ENCODE measurements around the gene TULP1.

The TULP1 gene

DNA sequence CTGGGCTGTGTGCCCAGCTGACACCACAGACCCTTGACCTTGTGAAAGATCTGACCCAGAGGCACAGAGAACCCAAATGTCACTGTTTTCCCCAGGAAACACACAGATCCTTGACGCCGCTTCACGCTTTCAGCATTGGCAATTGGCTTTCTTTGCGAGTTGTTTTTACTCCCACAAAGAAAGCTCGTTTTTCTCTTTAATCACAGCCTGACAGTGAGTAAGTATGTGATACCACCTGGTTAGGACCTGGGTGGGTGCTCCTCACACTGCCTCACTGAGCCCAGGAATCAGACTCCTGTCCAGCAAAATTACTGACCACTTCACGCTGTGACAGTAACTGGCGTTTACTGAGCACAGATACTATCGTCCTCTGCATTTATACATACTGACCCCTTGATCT, 31.5 kb downstream of the TULP1 start:
- no peak for DNase-seq

DNA sequence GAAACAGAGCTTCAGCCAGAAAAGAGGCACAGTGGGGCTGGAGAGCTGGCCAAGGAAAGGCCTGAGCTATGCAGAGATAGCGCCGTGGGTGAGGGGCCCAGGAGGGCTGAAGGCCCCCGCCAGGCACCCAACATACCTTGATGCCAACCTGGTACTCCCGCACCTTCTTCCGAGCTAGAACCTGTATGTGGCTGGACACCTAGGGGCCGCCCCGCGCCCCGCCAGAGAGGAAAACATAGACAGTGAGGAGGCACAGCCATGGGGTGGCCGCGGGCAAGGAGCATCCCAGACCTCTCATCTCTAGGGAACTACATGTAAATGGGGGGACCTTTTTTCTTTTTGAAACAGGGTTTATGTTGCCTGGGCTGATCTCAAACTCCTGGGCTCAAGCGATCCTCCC, 32.5 kb downstream of the TULP1 start:
- DNase-seq, result no peak

DNA sequence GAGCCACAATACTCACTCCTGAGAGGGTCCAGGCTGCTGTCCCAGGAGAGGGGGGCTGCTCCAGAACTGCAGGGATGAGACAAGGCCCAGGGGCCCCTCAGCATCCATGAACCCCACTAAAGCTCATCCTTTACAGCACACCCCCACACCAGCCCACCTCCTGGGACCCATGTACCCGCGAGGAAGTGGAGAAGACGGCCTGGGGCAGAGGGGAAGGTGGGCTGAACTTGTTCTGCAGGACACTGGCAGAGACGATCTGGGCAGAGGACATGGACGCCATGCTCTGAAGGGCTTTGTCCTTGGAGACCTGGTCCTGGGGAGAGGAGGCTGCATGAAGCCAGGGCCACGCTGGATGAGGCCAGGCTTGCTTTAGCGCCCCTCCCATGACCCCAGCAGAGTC, 34.4 kb downstream of the TULP1 start:
- no peak for DNase-seq

DNA sequence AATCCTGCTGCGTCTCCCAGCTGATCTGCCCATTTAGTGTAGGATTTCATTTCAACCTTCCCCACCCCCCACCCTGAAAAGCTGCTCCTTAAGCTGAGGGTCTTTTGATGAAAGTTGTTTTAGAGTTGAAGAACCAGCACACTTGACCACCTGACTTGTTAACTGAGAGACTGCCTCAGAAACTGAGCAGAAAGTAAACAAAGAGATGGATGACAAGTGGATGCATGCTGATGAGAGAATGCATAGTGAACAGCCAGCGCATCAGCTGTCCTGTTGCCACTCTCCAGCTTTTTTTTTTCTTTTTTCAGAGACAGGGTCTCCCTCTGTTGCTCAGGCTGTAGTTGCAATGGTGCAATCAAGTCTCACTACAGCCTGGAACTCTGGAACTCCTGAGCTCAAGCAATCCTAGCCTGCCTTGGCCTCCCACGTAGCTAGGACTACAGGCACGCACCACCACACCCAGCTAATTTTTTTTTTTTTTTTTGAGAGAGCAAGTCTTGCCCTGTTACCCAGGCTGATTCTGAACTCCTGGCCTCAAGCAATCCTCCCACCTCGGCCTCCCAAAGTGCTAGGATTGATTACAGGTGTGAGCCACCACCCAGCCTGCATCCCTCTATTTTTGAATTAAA, 35.0 kb downstream of the TULP1 start:
- DNase-seq, result no peak

DNA sequence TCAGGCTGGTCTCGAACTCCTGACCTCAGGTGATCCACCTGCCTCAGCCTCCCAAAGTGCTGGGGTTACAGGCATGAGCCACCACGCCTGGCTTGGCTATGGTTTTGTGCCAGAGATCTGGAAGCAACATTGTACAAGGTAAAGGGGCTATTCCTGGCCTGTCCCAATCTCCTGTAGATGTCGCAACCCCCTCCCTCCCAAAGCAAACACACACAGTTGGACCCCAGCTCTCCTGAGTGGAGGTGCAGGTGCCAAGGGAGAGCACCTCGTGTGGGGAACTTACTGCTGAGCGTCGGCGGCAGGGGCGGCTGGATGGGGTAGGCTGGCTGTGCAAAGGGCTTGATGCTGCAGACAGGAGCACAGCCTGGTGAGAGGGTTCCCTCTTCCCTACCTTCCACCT, 35.7 kb downstream of the TULP1 start:
- DNase-seq, result no peak

DNA sequence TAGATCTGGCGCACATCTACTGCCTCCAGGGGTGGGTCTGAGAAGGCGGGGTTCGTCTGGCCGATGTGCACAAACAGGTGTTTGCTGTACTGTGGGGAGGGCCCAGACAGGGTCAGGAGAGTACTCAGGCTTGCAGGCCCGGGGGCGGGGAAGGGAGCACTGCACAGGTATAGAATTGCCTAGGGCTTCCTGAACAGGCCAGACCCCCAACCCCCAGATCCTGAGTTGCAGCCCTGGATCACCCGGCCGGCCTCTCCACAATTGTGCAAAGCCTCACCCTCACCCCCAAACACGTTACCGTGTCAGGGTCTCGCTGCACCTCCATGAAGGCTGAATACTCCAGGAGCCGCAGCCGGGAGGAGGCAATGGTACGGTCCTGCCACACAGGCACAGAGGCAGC, 36.7 kb downstream of the TULP1 start:
- no peak for DNase-seq

DNA sequence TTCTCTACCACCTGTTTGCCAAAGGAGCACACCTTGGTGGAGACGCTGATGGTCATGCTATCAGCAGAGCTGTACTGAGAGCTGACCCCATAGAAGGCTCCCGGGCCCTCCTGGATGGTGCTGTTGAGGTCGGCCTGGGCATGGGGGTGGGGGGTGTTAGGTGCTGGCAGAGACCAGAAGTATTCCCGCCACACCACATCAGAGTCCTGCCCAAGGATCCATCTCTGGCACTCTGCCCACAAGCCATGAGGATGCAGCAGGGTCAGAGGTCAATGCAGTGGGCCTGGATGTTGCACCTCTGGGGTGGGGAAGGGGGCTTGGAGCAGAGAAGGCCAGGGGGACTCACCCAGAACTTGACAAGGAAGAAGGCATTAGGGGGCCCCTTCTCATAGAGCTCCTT, 37.1 kb downstream of the TULP1 start:
- DNase-seq, result no peak

DNA sequence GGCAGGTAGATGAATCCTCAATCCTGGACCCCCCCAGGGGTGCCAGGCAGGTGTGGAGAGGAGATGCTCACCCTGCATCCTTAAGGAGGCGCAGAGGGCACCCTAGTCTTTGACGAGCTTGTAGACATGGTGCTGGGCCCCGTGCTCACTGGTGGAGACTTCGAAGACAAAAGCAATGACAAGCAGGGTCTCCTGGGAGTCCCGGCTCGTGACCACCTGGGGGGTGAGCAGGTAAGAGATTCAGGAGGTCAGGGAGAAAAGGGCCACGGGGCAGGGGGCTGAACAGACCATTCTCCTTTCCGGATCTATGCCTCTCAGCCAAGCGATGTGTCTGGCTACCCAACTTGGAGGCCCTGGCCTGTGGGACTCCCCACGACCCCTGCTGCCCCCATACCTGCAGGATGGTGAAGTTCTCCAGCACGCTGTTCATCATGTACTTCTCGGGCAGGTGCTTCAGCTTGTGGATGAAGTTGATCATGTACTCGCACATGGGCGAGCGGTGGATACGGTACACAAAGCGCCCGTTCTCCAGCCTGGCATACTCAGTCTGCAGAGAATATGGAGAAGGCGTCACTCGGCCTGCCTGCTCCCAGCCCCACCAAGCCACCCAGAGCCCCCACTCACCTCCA, 37.6 kb downstream of the TULP1 start:
- DNase-seq, result no peak

DNA sequence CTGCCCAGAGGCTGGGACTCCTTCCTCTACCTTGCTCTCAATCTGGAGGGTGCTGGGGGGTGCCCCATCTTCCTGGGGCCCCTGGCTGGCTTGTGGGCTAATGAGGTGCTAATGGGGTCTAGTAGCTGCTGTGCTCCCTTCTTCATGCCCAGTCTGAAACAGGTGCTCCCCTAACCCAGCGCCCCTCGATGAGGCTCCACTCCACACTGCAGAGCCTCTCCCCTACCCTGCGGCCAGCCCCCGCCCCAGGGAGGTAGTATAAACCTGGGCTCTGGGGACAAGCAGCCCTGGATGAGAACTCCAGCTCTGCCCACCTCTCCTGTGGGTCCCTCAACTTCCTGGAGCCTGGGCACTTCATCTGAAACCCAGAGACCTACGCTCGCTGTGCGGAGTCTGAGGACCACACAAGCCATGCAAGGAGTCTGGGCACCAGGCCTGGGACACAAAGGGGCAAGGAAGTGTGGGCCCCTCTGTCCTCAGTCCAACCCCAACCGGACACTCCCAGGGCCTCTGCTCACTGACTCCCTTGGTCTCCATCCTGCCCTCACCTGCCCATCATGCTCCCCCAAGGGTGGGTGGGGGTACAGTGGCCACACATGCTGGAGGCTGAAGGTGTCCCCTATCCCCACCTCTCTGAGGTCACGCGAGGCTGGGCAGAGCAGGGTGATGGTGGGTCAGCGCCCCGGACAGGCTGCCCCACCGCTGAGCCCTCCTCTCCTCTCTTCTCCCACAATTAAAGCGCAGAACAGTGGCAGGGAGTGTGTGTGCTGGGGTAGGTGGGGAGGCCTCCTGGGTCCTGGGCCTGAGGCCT, 38.4 kb downstream of the TULP1 start:
- no peak for DNase-seq

DNA sequence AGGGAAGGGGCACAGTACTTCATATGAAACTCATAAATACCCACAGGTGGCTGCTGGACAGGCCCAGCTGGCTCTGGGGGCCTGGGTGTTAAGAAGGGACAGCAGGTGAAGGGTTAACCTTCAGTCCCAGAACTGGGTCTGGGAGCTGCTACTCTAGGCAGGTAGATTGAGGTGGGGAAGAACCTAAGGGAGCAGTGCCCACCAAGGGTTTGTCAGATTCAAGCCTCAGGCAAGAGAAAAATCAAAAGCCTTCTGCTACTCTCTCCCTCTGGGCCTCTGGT, 38.9 kb downstream of the TULP1 start:
- no peak for DNase-seq

DNA sequence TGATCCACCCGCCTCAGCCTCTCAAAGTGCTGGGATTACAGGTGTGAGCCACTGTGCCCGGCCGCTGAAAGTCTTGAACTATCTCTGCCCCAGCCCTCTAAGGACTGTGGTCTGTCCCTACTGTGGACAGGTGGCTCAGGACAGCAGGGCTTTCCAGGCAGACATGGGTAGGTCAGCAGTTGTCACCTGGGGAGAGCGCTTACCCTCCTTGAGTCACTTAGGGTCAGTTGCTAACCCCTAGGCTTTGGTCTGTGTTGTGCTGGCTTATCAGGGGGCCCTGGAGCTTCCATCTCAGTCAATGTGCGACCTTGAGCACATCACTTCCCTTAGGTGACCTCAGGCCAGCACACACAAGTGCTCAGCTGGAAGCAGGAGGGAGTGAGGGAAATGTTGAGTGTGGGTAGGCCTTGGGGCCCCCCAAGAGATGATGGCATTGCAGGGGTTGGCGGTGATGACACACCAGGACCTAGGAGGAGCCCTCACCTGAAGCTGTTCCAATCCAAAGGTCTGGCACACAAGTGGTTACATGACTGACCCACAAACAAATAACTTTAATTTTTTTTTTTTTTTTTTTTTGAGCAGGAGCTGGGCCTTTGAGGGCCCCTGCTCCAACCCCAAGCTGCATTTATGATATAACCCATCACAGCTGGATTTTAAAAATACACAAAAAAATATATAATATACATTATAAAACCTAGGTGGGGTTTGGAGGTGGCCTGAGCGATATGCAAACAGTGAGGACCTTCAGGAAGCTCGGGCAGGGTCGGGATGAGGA, 39.4 kb downstream of the TULP1 start:
- DNase-seq, result no peak

DNA sequence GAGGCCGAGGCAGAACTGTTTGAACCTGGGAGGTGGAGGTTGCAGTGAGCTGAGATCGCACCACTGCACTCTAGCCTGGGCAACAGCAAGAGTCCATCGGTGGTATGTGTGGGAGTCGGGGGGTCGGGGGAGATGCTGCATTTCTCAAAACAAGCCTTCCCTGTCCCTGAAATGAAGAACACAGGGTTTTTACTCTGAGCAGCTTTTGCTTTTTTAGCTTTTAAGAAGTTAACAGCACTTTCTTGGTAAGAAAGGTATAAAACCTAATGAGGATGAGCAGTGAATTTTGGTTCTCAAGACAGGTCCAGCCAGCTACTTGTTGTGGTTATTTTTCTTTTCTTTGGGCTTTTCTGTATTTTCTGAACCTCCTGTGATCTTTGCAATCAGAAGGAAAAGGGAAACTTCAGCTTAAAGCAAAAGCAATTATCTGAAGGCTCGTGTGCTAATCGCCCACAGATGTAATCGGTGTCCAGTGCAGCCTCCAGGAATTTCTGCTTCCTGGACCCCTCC, 40.8 kb downstream of the TULP1 start:
- DNase-seq, result no peak

DNA sequence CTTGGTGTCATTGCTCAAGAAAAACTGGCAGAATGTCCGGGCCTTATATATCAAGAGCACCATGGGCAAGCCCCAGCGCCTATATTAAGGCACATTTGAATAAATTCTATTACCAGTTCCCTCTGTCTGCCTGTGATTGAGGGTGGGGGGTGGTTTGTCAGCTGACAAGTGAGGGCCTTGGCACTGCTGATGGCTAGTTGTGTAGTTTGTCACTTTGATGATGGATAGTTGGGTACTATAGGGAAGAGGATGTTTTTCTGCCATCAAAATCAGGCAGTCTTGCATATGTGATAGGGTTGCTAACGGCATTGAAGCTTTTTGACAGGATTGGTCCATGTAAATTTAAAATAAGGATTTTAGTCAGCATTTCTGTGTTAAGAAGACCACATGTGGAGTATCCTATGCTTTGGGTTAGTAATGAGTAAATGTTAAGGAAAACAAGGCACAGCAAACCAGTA, 42.0 kb downstream of the TULP1 start:
- DNase-seq, result no peak

DNA sequence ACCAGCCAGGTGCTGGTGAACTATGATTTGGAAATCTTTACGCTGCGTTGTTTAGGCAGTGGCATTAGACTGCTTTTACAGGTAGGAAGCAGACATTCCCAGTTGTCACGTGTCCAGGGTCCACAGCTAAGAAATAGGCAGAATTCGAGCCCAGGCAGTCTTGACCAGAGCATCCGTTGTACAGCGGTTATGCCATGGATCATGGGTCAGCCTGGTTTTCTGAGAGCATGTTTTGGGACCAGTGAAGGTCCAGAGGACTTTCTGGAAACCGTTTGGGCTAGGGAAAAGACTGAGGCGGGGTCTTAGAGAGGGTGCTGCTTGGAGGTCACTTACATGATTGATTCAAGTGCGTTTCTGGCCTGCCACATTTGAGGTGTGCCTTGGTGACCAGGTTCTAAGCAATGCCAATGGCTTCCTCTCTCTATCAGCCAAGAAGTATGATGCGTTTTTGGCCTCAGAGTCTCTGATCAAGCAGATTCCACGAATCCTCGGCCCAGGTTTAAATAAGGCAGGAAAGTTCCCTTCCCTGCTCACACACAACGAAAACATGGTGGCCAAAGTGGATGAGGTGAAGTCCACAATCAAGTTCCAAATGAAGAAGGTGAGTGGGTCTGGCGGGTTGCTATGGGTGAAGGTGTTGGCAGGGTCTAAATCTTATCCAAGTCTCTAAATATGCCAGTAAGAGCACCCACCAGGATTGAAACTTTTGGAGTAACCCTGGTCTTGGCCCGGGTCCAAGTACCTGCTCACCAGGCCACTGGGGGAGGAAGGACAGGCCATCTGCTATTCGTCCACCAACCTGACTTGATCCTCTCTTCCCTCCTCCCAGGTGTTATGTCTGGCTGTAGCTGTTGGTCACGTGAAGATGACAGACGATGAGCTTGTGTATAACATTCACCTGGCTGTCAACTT, 42.7 kb downstream of the TULP1 start:
- DNase-seq, result no peak

DNA sequence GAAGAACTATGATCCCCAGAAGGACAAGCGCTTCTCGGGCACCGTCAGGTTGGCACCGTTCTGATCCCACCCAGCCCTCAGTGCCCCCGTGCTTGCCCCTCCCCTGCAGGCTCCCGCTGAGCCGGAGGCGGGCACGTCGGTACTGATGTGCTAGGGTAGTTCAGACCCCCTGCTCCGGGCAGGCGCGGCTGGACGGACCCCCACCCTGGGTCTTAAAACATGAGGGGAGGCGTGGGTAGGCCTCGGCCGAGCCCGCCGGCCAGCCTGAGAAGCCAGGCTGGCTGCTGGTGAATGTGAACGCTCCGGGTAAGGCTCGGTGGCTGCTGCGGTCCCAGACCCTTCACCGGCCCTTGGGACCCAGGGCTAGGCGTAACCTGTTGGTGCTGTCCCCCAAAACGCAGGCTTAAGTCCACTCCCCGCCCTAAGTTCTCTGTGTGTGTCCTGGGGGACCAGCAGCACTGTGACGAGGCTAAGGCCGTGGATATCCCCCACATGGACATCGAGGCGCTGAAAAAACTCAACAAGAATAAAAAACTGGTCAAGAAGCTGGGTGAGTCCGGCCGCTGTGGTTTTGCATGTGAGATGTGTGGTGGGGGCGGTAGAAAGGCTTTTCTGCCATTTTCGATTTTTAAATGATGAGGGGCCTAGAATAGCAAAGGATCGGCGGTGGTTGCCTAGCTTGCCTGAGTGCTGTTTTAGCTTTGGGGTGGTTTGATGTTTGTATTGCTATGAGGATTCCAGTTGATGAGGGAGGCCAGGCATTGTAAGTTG, 43.5 kb downstream of the TULP1 start:
- DNase-seq, result no peak

DNA sequence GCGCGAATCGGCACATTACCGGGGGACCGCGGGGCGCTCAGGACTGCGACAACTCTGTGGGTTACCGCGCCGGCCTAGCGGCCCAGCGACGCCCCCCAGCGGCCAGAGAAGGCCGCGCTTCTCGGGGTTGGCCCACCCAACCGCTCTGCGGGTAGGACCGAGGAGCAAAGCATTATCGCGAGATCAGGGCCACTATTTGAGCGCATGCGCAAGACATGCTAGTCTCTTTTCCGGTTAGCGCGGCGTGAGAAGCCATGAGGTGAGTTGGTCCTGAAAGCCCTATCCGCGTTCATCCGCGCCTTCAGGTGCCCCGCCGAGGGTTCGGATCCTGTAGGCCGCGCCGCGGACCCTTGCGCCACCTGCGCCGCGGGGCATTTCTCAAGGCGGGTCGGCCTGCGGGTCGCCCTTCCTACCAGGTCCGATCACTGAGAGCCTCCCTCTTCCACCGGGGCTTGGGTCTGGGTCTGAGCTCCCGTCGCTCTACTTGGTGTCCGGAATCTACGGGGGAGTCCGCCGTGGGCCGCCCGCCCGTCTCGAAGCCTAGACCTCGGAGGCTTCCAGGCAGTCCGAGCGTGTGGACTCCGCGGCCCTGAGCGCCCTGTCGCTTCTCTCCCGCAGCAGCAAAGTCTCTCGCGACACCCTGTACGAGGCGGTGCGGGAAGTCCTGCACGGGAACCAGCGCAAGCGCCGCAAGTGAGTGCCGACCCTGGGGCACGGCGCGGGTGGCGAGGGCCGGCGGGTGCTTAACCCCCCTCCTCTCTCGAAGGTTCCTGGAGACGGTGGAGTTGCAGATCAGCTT, 44.3 kb downstream of the TULP1 start, which contains the start of gene RPL10A:
RPL10A (plus strand) TSS at position 221 of the 799 bp plus-strand sequence; CDS start at position 255, 34 bp downstream.
- DNase-seq, result peak; percentile 86 to 97 (median 92)

DNA sequence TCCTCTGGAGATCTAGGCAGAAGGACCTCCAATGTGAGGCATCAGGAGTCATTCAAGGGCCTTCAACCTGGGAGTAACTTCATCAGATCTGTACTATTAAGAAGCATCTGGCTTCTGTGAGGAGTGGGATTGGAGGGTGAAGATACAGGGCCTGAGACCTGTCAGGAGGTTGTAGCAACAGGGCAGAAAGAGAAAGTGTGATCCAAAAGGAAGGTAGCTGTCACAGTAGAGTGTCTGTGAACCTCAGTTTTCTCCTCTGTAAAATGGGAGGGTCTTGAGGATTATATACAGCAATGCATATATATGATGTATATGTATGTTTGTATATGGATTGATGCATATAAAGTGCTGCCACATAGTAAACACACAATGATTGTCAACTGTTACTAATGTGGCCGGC, 47.0 kb downstream of the TULP1 start:
- no peak for DNase-seq

DNA sequence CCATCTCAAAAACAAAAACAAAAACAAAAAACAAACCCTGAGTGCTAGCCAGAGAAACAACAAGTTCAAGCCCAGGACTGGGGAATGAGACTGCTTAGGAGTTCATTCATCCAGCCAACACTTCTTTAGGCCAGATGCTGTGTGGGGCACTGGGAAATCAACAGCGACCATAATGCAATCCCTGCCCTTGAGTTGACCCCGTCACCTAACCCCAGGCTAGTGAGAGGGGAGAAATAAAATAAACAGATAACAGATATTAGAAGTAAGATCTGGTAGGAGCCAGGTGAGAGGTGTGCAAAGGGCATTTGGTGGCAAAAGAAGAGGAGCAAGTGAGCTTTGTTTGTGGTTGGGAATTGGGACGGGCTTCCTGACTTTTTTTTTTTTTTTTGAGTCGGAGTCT, 49.4 kb downstream of the TULP1 start:
- DNase-seq, result no peak

DNA sequence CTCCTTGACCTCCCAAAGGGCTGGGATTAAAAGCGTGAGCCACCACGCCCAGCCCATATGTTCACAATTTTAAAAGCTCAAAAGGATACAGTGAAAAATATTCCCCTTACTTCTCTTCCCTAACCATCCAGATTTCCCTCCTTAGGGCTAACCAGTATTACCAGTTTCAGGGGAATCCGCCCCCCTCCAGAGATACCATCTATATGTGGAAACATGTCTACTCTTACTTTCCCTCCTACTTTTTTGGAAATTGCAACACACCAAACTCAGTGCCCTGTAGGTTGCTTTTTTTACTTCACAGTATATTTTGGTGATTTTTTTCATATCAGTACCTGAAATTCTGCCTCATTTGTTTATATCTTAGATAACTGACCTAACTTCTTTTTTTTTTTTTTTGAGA, 51.4 kb downstream of the TULP1 start:
- no peak for DNase-seq

DNA sequence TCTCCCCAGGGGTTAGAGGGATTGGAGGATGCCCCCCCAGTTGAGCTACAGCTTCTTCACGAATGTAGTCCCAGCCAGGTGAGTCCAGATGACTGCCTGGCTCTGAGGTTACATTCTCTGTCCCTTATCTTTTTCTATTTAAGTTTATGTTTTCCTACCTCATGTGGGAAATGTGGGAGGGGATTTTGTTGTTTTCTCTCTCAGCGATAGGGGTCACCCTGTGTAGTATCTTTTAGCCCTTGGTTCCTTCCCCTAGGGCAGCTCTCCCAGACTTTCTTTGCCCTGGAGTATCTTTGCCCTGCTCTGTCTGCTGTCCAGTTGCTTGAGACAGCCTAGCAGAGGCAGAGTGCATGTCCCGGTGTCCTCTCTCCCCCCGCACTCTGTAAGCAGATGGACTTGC, 54.8 kb downstream of the TULP1 start:
- DNase-seq, result no peak
